Sigmoid colon (tissue), 7 donors: ENCODE measurements around the gene EMC9. TPM values are rescaled to one million over a fixed set of nuclear protein-coding genes. Genes with fewer than 3 reads are reported as not detected.

Experiments
- DNase-seq: peaks from one replicate; pipeline ENCODE4 v3.0.0-alpha.2; 2019
- H3K27ac ChIP-seq, 4 donors: fragments of 200-600 bp; sonication (generic); one replicate each; pipeline ENCODE4 v1.5.1; 2016 to 2019; ENCODE audit warnings: mild to moderate bottlenecking in 1 of 4
- H3K27me3 ChIP-seq, 3 donors: fragments of 200-600 bp; sonication (generic); one replicate each; pipeline ENCODE4 v1.5.1; 2019; ENCODE audit warnings: mild to moderate bottlenecking in 1 of 3
- H3K36me3 ChIP-seq, 4 donors: fragments of 200-600 bp; sonication (generic); one replicate each; pipeline ENCODE4 v1.5.1; 2016 to 2019
- H3K4me1 ChIP-seq, 4 donors: fragments of 200-600 bp; sonication (generic); one replicate each; pipeline ENCODE4 v1.5.1; 2017 to 2019
- H3K4me3 ChIP-seq, 4 donors: fragments of 200-600 bp; sonication (generic); one replicate each; pipeline ENCODE4 v1.5.1; 2017 to 2019; ENCODE audit warnings: mild to moderate bottlenecking in 2 of 4, moderate library complexity in 1 of 4
- H3K9me3 ChIP-seq, 4 donors: fragments of 200-600 bp in 3 of 4; sonication (generic) in 3 of 4; one replicate each; pipeline versions ENCODE4 v1.5.1 to v1.6.1; 2013 to 2019
- EP300 ChIP-seq, 4 donors: sonication (generic); formaldehyde crosslinking; IDR thresholded peaks; one replicate each; pipeline ENCODE4 v1.6.1; 2017; ENCODE audit warnings: antibody characterized with exemption in 4 of 4
- POLR2A ChIP-seq, 2 donors: fragments of 450-650 bp; IDR thresholded peaks; one replicate each; pipeline ENCODE4 v1.6.1; 2016; ENCODE audit warnings: antibody characterized with exemption in 2 of 2, mild to moderate bottlenecking in 2 of 2, moderate library complexity in 2 of 2
- POLR2AphosphoS5 ChIP-seq, 4 donors: sonication (generic); formaldehyde crosslinking; IDR thresholded peaks; one replicate each; pipeline ENCODE4 v1.6.1; 2017; ENCODE audit warnings: antibody characterized with exemption in 4 of 4
- WGBS, 2 donors: extraction: QIAGEN DNeasy Blood & Tissue Kit; methylation state at CpG; one replicate each; pipeline ENCODE4 v1.1.7; 2013; 5-methylcytosine and 5-hydroxymethylcytosine counted together
- intact Hi-C: fragments of 100-400 bp; cut with DNase I; formaldehyde crosslinking; loops from one replicate; pipeline ENCODE4 v1.15.1; 2023
- polyA plus RNA-seq, 3 donors: library from polyadenylated mRNA; stranded (reverse); fragments of 200-250 nt; gene quantifications; one replicate each; pipeline ENCODE4 v1.2.3, GENCODE V29; 2013
- total RNA-seq, 4 donors: library from RNA; depleted of rRNA; stranded (reverse); fragments of >200 nt; gene quantifications; one replicate each; pipeline ENCODE4 v1.1.0, GENCODE V29; 2016
- TF ChIP-seq, protein P1 (sequence below), 4 experiments: fragments of 450-650 bp in 3 of 4; fragments of 200-600 bp in 1 of 4; IDR thresholded peaks; one replicate each; pipeline ENCODE4 v1.5.1; 2016 to 2019; ENCODE audit warnings: antibody characterized with exemption in 4 of 4, mild to moderate bottlenecking in 3 of 4, moderate library complexity in 2 of 4
- donor health status: healthy with polysubstance abuse.
- donor health status: Bipolar disorder and iron deficiency.
- donor health status: healthy.

The EMC9 gene
- total and polyA plus RNA-seq, 7 donors = 5.0 to 37.2 (median 20.6) TPM

DNA sequence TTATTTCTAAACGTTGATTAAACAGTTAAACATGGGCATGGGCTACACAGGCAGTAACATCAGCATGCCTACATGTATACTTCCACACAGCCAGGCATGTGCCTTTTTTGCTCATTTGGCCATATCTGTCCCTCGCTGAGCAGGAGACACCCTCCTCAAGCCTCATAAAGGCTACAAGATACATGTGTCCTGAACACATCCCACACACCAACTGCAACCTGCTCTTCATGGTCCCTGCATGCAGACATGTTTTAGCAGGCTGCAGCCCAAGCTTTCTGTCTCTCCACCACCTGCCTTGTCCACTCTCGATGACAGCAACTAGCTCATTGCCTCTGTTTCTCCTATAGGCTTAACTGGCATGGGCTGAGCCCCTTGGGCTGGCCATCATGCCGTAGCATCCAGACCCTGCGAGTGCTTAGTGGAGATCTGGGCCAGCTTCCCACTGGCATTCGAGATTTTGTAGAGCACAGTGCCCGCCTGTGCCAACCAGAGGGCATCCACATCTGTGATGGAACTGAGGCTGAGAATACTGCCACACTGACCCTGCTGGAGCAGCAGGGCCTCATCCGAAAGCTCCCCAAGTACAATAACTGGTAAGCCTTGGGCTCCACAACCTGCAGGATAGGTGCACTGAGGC lies 44.7 kb downstream of the EMC9 start:
- TF ChIP-seq EP300 (IDR thresholded peaks at IDR 0.05) = no peak
- no peak for TF ChIP-seq POLR2A (IDR thresholded peaks at IDR 0.05)
- TF ChIP-seq, protein P1, sequence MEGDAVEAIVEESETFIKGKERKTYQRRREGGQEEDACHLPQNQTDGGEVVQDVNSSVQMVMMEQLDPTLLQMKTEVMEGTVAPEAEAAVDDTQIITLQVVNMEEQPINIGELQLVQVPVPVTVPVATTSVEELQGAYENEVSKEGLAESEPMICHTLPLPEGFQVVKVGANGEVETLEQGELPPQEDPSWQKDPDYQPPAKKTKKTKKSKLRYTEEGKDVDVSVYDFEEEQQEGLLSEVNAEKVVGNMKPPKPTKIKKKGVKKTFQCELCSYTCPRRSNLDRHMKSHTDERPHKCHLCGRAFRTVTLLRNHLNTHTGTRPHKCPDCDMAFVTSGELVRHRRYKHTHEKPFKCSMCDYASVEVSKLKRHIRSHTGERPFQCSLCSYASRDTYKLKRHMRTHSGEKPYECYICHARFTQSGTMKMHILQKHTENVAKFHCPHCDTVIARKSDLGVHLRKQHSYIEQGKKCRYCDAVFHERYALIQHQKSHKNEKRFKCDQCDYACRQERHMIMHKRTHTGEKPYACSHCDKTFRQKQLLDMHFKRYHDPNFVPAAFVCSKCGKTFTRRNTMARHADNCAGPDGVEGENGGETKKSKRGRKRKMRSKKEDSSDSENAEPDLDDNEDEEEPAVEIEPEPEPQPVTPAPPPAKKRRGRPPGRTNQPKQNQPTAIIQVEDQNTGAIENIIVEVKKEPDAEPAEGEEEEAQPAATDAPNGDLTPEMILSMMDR (IDR thresholded peaks at IDR 0.05) = no peak
- TF ChIP-seq POLR2AphosphoS5 (IDR thresholded peaks at IDR 0.05) = no peak
- H3K36me3 ChIP-seq = peaks cover 0 to 12% (median 0%) of the 10 kb centered on the region in 4 donors
- H3K9me3 ChIP-seq = no peaks in the 10 kb centered on the region
- no peaks in the 10 kb centered on the region for H3K27me3 ChIP-seq
- WGBS, 2 donors = 95 to 97% methylated on average over 8 of the region's 8 CpGs
- DNase-seq = no peak
- intact Hi-C loops = loop anchor here (10.0 kb wide), 2 partner anchors 112 to 462 kb away; partner anchors contain the start of genes DHRS2 and DHRS4L2
- H3K4me3 ChIP-seq = no peak overlapping the region
- H3K27ac ChIP-seq = no peak overlapping the region
- peaks cover 0 to 19% (median 9%) of the 10 kb centered on the region in 4 donors for H3K4me1 ChIP-seq

DNA sequence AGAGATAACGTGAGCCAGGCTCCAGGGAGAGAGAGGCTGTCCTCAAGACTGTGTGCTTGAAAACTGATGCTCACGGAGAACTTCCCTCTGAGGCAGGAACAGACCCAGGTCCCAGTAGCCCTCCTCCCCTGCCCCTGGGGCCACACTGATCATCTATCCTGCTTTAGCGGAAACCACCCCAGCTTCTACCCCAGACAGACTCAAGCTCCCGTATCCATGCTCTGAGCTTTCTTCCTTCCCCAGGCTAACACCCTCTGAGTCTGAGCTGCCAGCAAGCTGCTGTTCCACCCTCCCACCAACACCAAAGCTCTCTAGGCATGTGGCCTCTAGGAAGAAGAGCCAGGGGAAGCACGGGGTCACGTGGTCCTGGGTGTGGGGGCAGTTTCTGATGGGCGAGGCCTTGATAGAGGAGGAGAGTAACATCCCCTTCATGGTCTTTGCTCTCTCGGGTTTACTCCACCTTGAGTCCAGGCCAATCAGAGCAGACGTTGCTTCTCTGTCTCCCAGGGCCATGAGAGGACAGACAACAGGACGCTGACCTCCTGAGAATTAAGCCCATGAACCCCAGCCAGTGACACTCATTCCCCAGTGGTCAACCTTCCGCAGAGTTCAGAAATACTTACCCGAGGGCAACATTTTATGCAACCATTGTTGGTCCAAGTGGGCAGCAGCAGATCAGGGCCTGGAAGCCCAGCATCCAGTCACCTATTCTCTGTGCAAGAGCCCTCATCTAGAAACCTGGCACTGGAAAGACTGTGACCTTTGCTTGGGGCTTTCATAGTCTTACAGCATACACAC lies 45.9 kb downstream of the EMC9 start:
- Histone ChIP-seq H3K4me1 (peaks cover 0 to 19% (median 9%) of the 10 kb centered on the region in 4 donors), H3K27me3 (no peaks in the 10 kb centered on the region), H3K27ac (peak overlapping the region; percentile 88 to 99 (median 89)), H3K36me3 (peaks cover 0 to 12% (median 0%) of the 10 kb centered on the region in 4 donors), H3K4me3 (peak overlapping the region in 3 of 4 donors; percentile 77 to 95 (median 82)), H3K9me3 (no peaks in the 10 kb centered on the region)
- intact Hi-C loops = loop anchor here (10.0 kb wide), 2 partner anchors 111 to 461 kb away; partner anchors contain the start of genes DHRS2 and DHRS4L2
- no peak for DNase-seq
- TF ChIP-seq EP300 (IDR thresholded peaks at IDR 0.05) (no peak), POLR2AphosphoS5 (IDR thresholded peaks at IDR 0.05) (peak in 2 of 4 donors; percentile 47 to 59), POLR2A (IDR thresholded peaks at IDR 0.05) (peak in 1 of 2 donors; percentile 75)
- TF ChIP-seq, protein P1 (IDR thresholded peaks at IDR 0.05) = no peak
- 14 to 33% methylated on average over 12 of the region's 12 CpGs for WGBS, 2 donors

DNA sequence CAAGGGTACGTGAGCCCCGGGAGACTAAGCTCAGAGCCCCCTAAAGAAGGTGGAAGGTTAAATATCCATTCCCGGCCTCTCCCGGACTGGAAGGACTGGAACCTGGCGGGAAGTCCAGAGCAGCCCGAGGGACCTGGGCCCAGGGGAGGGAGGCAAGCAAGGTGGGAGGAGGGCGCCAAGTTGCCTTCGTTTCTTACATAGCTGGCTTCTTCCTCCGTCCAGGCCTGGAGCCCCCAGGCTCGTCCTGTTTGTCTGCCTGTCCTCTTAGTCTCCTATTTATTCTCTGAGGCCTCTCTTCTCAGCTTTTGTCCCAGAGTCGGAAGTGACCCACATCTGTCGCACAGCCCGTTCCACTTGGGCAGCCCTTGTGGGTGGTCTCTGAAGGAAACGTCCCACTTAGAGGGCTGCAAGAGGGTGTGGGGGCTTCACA lies 46.5 kb downstream of the EMC9 start:
- Histone ChIP-seq H3K4me3 (peak overlapping the region; percentile 77 to 95 (median 86)), H3K27me3 (no peaks in the 10 kb centered on the region), H3K9me3 (no peaks in the 10 kb centered on the region), H3K36me3 (peaks cover 0 to 9% (median 0%) of the 10 kb centered on the region in 4 donors), H3K4me1 (peaks cover 0 to 19% (median 9%) of the 10 kb centered on the region in 4 donors), H3K27ac (peak overlapping the region; percentile 88 to 99 (median 89))
- 1 to 5% methylated on average over 14 of the region's 14 CpGs for WGBS, 2 donors
- TF ChIP-seq EP300 (IDR thresholded peaks at IDR 0.05) (no peak), POLR2A (IDR thresholded peaks at IDR 0.05) (no peak), POLR2AphosphoS5 (IDR thresholded peaks at IDR 0.05) (no peak)
- TF ChIP-seq, protein P1 (IDR thresholded peaks at IDR 0.05) = no peak
- intact Hi-C loops = loop anchor here (1.0 to 10.0 kb wide), 3 partner anchors 12 to 460 kb away; partner anchors contain the start of genes DHRS2 and DHRS4L2
- DNase-seq = no peak

DNA sequence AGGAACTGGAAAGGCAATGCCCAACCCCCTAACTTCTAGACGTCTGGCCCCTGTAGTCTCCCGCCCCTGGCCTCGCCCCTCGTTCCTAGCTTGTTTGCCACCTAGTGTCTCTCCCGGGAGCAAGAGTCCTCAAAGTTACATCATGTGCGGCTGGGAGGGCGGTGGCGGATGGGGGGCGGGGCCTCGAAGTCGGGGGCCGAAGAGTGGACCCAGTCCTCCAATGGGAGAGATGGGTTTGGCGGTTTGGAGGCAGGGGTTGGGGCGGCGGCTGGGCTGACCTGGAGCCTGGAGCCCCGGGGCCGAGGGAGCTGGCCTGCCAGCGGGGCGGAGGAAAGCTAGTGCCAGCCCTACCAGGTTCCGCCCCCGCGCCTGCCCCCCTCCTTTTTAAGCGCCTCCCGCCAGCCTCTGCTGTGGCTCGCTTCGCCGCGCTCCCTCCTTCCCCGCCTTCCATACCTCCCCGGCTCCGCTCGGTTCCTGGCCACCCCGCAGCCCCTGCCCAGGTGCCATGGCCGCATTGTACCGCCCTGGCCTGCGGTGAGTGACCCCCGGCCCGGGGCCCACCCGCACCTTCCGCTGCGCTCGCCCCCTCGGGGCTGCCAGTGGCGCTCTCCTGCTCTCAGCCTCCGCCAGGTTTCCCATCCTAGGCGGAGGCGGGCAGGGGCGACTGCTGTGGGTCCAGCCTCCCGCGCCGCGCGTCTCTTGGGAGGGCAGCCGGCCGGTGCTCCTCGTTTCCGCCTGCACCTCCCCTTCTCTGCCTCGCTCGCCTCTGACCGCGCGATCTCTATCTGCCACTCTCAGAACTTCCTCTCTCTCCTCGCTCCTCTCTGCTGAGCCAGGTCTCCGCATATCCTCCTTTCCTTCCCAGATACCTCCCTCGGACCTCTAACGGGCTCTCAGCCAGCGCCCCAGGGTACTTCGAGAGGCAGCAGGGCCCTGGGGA lies 47.2 kb downstream of the EMC9 start, which contains the start of gene PCK2:
TSS of gene PCK2 (plus strand) at position 411 of the 940 bp plus-strand sequence. CDS start at position 506, 95 bp downstream.
- intact Hi-C loops = loop anchor here (1.0 to 10.0 kb wide), 4 partner anchors 13 to 459 kb away; partner anchors contain the start of genes CARMIL3, DHRS2 and DHRS4L2
- Histone ChIP-seq H3K27me3 (no peaks in the 10 kb centered on the region), H3K27ac (peak within 1 kb of the TSS; percentile 88 to 99 (median 89)), H3K9me3 (no peaks in the 10 kb centered on the region), H3K4me3 (peak within 1 kb of the TSS; percentile 77 to 95 (median 86)), H3K4me1 (peaks cover 0 to 19% (median 9%) of the 10 kb centered on the region in 4 donors), H3K36me3 (peaks cover 0 to 4% (median 0%) of the 10 kb centered on the region in 4 donors)
- TF ChIP-seq EP300 (IDR thresholded peaks at IDR 0.05) (no peak), POLR2AphosphoS5 (IDR thresholded peaks at IDR 0.05) (peak; percentile 17 to 67 (median 60)), POLR2A (IDR thresholded peaks at IDR 0.05) (peak in 1 of 2 donors; percentile 81)
- TF ChIP-seq, protein P1 (IDR thresholded peaks at IDR 0.05) = peak in 2 of 4 experiments; percentile 15 to 16
- 0 to 1% methylated on average over 68 of the region's 68 CpGs for WGBS, 2 donors
- peak; percentile 98 for DNase-seq
